NB4 (cell line): ENCODE data around the gene HAPLN3.

ENCODE experiments used
- CTCF ChIP-seq: IDR thresholded peaks from one replicate; pipeline ENCODE4 v1.5.1; 2012; ENCODE audit warnings: low read depth, low read length
- POLR2A ChIP-seq: IDR thresholded peaks from 2 replicates; pipeline ENCODE4 v1.6.1; 2011; ENCODE audit warnings: mild to moderate bottlenecking; ENCODE audit not compliant: insufficient read length; ENCODE audit errors: extremely low read depth

- TF ChIP-seq CTCF (no peak), POLR2A (no peak)
These were observed 8.9 kb upstream of the HAPLN3 start for GRCh38 chr15:88904257-88904623.
